ENCODE measurements around the gene ABHD17C.

ABHD17C gene

DNA sequence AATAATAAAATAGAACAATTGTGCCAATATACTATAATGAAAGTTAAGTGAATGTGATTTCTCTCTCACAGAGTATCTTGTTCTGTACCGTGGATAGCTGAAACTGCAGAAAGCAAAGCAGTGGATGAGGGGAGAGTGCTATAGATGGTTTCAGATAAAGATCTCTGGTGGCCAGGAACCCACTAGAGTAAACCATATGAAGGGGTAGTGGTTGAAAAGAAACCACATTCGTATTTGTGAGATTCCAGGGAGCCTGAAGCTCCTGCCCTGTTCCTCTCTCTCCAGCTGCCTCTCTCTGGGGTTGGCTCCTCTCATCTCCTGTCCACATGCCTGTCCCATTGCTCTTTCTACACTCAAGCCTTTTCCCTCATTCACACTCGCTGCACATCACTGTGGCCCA is 8.9 kb downstream of the ABHD17C start:
- Histone ChIP-seq H3K27me3 (ENCODE audit: insufficient read depth, low read length) (no peaks in the 10 kb centered on the region), H3K9ac (ENCODE audit: low read depth, low read length) (no peak overlapping the region), H3K9me3 (ENCODE audit: insufficient read depth, low read depth, low read length) (no peaks in the 10 kb centered on the region), H3K27ac (ENCODE audit: low read depth, low read length) (no peak overlapping the region), H3K4me3 (ENCODE audit: low read length) (no peak overlapping the region), H3K36me3 (ENCODE audit: insufficient read depth, low read length) (no peaks in the 10 kb centered on the region), H3K4me1 (ENCODE audit: insufficient read depth, low read length) (peaks cover 22% of the 10 kb centered on the region)
- 86% methylated on average over 3 of the region's 3 CpGs for WGBS

DNA sequence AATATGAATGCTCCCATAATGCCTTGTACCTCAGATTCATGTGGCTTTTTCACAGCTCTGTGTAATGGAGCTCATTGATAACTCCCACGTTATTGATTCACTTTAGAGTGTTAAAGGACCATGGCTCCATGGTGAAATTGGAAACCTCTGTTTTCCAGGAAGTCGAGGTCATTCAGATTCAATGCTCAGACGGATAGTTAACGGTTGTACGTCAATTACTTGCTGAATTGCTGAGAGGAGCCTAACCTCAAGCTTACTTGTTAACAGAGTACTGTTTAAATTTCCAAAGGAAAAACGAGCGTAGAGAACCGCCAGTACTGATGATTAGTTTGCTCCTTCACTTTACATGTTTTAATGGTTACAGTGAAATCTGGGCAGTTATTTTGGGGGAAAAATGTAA is 11.1 kb downstream of the ABHD17C start:
- H3K27me3 ChIP-seq (ENCODE audit: insufficient read depth, low read length) = no peaks in the 10 kb centered on the region
- 36% methylated on average over 8 of the region's 8 CpGs for WGBS
- H3K27ac ChIP-seq (ENCODE audit: low read depth, low read length) = peak overlapping the region; percentile 7; the same call in 1 of the 2 replicates
- no peaks in the 10 kb centered on the region for H3K9me3 ChIP-seq (ENCODE audit: insufficient read depth, low read depth, low read length)
- no peaks in the 10 kb centered on the region for H3K36me3 ChIP-seq (ENCODE audit: insufficient read depth, low read length)
- no peak overlapping the region for H3K4me3 ChIP-seq (ENCODE audit: low read length)
- H3K9ac ChIP-seq (ENCODE audit: low read depth, low read length) = no peak overlapping the region
- H3K4me1 ChIP-seq (ENCODE audit: insufficient read depth, low read length) = peaks cover 22% of the 10 kb centered on the region

DNA sequence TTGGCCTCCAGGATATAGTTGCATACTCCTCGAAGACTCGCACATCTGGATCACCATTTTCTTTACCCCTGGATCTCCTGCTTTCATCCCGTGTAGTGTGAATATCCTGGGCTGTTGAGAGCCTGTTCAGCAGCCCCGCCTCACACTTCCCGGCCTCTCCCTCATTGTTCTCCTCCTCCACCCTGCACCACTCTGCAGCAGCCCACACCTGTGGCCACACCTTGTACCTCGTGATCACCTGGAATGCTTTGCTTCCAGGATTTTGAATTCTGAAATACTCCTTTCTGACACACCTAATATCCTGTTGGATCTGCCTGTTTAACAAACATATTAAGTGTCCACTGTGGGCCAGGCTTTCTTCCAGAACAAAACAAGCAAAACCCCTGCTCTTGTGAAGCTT is 14.4 kb downstream of the ABHD17C start:
- H3K9me3 ChIP-seq (ENCODE audit: insufficient read depth, low read depth, low read length) = no peaks in the 10 kb centered on the region
- H3K27me3 ChIP-seq (ENCODE audit: insufficient read depth, low read length) = no peaks in the 10 kb centered on the region
- peaks cover 17% of the 10 kb centered on the region for H3K4me1 ChIP-seq (ENCODE audit: insufficient read depth, low read length)
- H3K9ac ChIP-seq (ENCODE audit: low read depth, low read length) = no peak overlapping the region
- no peak overlapping the region for H3K4me3 ChIP-seq (ENCODE audit: low read length)
- no peak overlapping the region for H3K27ac ChIP-seq (ENCODE audit: low read depth, low read length)
- WGBS = 91% methylated on average over 6 of the region's 6 CpGs
- H3K36me3 ChIP-seq (ENCODE audit: insufficient read depth, low read length) = no peaks in the 10 kb centered on the region

DNA sequence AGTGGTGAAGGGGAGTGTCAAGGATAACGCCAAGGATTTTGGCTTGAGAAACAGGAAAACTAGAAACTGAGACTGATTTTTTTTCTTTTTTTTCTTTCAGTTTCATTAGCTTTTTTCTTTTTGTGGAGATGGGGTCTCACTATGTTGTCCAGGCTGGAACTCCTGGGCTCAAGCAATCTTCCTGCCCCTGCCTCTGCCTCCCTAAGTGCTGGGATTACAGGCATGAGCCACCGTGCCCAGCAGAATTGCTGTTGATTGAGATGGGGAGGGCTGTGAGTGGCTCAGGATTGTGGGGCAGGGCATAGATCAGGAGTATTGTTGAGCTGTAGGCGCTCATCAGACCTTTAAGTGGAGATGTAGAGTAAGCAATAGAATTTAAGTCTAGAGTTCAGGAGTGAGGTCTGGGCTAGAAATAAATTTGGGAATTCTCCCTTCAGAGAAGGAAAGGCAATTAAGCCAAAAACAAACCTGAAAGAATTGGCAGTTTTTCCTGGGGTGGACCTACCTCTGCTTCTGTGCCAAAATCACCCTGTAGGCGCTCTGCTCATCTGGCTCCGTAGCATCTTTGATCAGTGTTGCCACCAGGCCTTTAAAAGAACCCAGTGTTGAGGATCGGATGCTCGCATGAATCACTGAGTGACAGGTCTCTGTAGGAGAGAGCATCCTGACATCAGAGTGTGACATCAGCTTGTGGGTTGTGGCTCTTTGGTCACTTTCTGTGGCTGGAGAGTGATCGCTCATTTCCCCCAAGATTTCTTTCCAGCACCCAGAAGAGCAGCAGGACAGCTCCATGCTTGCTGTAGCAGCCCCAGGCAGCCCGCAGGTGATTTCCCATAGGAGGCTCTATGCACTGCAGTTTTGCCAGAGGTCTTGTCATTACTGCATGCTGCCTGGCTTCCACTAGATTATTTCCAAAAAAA is 15.8 kb downstream of the ABHD17C start:
- no peaks in the 10 kb centered on the region for H3K36me3 ChIP-seq (ENCODE audit: insufficient read depth, low read length)
- peaks cover 12% of the 10 kb centered on the region for H3K4me1 ChIP-seq (ENCODE audit: insufficient read depth, low read length)
- H3K9me3 ChIP-seq (ENCODE audit: insufficient read depth, low read depth, low read length) = no peaks in the 10 kb centered on the region
- H3K27ac ChIP-seq (ENCODE audit: low read depth, low read length) = no peak overlapping the region
- WGBS = 92% methylated on average over 9 of the region's 9 CpGs
- H3K4me3 ChIP-seq (ENCODE audit: low read length) = no peak overlapping the region
- no peak overlapping the region for H3K9ac ChIP-seq (ENCODE audit: low read depth, low read length)
- H3K27me3 ChIP-seq (ENCODE audit: insufficient read depth, low read length) = no peaks in the 10 kb centered on the region

DNA sequence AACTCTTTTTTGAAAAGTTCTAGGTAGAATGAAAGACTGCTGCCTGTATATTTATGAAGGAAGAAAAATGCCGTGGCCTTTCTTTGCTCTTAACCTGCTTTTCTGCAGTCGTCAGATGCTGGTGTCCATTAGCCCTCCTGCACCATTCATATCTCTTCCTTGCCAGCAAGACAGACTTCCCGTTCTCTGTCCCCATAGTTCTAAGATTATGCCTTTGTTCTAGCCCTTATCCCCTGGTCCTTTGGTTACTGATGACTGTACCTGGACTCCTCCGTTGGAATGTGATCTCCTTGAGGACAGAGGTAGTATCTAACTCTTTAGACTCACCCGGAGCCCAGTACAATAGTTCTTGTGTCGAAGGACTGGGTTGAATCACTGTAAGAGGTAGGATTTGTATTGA is 16.8 kb downstream of the ABHD17C start:
- Histone ChIP-seq H3K9me3 (ENCODE audit: insufficient read depth, low read depth, low read length) (no peaks in the 10 kb centered on the region), H3K27me3 (ENCODE audit: insufficient read depth, low read length) (no peaks in the 10 kb centered on the region), H3K36me3 (ENCODE audit: insufficient read depth, low read length) (no peaks in the 10 kb centered on the region), H3K4me1 (ENCODE audit: insufficient read depth, low read length) (peaks cover 2% of the 10 kb centered on the region), H3K9ac (ENCODE audit: low read depth, low read length) (no peak overlapping the region), H3K4me3 (ENCODE audit: low read length) (no peak overlapping the region), H3K27ac (ENCODE audit: low read depth, low read length) (no peak overlapping the region)
- 92% methylated on average over 6 of the region's 6 CpGs for whole genome bisulfite sequencing

DNA sequence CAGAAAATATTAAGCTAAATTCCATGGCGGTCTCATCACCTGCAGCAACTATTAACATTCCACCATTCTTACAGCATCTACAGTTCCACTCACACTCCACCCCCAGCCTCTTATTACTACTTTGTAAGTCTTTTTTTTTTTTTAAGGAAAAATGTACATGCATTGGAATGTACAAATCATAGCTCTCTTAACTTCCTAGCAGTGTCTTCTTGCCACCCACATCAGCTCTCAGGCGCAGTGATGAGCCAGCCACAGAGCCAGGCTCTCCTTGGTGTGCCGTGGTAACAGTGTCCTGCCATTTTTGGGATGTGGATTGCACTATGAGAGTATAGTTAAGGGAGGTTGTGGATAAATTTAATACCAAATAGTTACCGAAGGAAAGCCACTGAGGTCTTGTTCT is 17.8 kb downstream of the ABHD17C start:
- Histone ChIP-seq H3K27ac (ENCODE audit: low read depth, low read length) (no peak overlapping the region), H3K9ac (ENCODE audit: low read depth, low read length) (no peak overlapping the region), H3K27me3 (ENCODE audit: insufficient read depth, low read length) (no peaks in the 10 kb centered on the region), H3K4me1 (ENCODE audit: insufficient read depth, low read length) (no peaks in the 10 kb centered on the region), H3K4me3 (ENCODE audit: low read length) (no peak overlapping the region), H3K36me3 (ENCODE audit: insufficient read depth, low read length) (no peaks in the 10 kb centered on the region), H3K9me3 (ENCODE audit: insufficient read depth, low read depth, low read length) (no peaks in the 10 kb centered on the region)
- 96% methylated on average over 4 of the region's 4 CpGs for WGBS

DNA sequence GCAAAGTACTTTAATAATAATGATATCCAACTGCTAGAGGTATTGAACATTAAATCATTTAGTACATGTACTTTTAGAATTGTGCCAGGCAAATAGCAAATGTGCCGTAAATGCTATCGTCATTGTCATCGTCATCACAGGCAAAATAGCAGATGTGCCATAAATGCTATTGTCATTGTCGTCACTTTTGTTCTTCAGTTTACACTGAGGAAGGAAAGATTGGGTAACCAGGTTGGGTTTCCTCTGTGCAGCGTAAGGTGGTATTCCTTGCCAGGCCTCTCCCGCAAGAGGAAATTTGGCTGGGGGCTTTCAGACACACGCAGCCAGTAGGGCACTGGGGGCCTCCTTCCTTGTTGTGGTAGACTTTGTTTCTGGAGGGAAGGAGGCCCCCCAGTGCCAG is 26.4 kb downstream of the ABHD17C start:
- no peak overlapping the region for H3K27ac ChIP-seq (ENCODE audit: low read depth, low read length)
- H3K9me3 ChIP-seq (ENCODE audit: insufficient read depth, low read depth, low read length) = no peaks in the 10 kb centered on the region
- H3K4me3 ChIP-seq (ENCODE audit: low read length) = no peak overlapping the region
- no peaks in the 10 kb centered on the region for H3K4me1 ChIP-seq (ENCODE audit: insufficient read depth, low read length)
- WGBS = 93% methylated on average over 7 of the region's 7 CpGs
- H3K9ac ChIP-seq (ENCODE audit: low read depth, low read length) = no peak overlapping the region
- no peaks in the 10 kb centered on the region for H3K27me3 ChIP-seq (ENCODE audit: insufficient read depth, low read length)
- peaks cover 7% of the 10 kb centered on the region; the same call in 1 of the 2 replicates for H3K36me3 ChIP-seq (ENCODE audit: insufficient read depth, low read length)

DNA sequence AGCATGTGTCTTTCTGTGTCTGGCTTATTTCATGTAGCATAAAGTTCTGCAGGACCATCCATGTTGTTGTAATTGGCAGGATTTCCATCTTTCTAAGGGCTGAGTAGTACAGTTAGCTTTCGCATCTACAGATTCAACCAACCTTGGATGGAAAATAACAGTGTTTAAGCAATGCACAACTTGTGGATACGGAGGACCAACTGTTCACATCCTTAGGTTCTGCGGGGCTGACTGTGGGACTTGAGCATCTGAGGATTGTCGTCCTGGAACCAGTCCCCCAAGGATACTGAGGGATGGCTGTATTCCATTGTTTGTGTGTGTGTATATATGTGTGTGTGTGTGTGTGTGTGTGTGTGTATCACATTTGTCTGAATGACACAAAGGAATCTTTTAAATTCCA is 27.7 kb downstream of the ABHD17C start:
- no peaks in the 10 kb centered on the region for H3K27me3 ChIP-seq (ENCODE audit: insufficient read depth, low read length)
- no peak overlapping the region for H3K27ac ChIP-seq (ENCODE audit: low read depth, low read length)
- no peak overlapping the region for H3K4me3 ChIP-seq (ENCODE audit: low read length)
- peaks cover 7% of the 10 kb centered on the region; the same call in 1 of the 2 replicates for H3K36me3 ChIP-seq (ENCODE audit: insufficient read depth, low read length)
- 93% methylated on average over 4 of the region's 4 CpGs for WGBS
- H3K9me3 ChIP-seq (ENCODE audit: insufficient read depth, low read depth, low read length) = no peaks in the 10 kb centered on the region
- H3K4me1 ChIP-seq (ENCODE audit: insufficient read depth, low read length) = no peaks in the 10 kb centered on the region
- H3K9ac ChIP-seq (ENCODE audit: low read depth, low read length) = no peak overlapping the region

DNA sequence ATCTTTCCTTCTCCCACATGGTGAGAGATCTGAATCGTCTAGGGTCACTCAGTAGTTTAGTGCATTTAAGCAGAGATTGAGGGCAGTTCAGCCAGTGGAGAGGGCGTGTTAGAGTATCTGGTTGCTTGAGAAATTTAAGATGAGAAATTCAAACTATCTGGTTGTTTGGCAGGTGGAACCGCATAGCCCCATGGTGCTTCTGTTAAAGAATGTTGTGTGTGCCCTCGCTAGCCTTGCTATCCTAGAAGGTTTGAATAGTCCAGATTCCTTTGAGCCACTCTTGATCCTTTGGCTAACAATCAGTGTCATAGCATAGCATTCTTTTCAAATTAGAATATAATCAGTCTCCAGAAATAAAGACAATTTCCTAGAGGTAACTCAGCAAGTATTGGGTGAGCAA is 32.1 kb downstream of the ABHD17C start:
- peaks cover 7% of the 10 kb centered on the region; the same call in 1 of the 2 replicates for H3K36me3 ChIP-seq (ENCODE audit: insufficient read depth, low read length)
- 87% methylated on average over 4 of the region's 4 CpGs for WGBS

DNA sequence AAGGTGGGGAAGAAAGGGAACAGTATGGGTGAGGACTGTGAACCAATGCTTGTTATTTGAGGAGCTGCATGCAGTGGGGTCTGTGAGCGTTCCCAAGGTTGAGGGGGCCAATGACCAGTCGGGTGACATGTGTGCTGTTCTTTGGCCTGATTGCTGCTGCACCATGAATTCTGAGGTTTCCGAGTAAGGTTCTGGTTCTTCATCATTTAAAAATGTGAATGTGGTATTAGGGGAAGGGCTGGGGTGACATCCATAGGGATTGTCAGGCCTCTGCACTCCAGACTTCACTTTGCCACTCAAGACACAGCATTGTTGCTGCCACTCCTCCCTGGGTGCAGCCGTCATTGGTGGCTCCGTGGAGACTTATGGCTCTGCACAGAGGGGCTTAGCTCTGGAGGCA is 32.5 kb downstream of the ABHD17C start:
- 95% methylated on average over 5 of the region's 5 CpGs for WGBS

More for the DNA sequence above, 32.1 kb downstream of the ABHD17C start:
- Histone ChIP-seq H3K27me3 (ENCODE audit: insufficient read depth, low read length) (no peaks in the 10 kb centered on the region), H3K9me3 (ENCODE audit: insufficient read depth, low read depth, low read length) (no peaks in the 10 kb centered on the region), H3K9ac (ENCODE audit: low read depth, low read length) (no peak overlapping the region), H3K4me1 (ENCODE audit: insufficient read depth, low read length) (peaks cover 9% of the 10 kb centered on the region; the same call in 1 of the 2 replicates), H3K27ac (ENCODE audit: low read depth, low read length) (no peak overlapping the region), H3K4me3 (ENCODE audit: low read length) (no peak overlapping the region)

DNA sequence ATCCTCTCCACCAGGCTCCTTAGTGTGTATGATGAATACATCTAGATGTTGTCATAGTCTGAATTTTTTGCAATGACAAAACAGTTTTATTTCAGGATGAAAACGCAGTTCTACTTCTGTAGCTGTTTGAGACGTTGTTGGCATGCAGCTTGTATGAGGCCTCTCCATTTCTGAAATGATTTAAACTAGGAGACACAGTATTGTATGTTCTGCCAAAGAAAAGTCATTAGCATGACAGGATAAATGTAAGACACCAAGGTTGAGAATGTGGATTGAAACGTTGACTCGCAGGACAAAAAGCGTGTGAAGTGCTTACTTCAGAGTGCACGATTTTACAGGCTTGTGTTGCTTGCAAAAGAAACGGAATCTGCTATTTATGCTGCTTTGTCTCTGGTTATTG is 35.3 kb downstream of the ABHD17C start:
- H3K4me1 ChIP-seq (ENCODE audit: insufficient read depth, low read length) = peaks cover 18% of the 10 kb centered on the region
- H3K36me3 ChIP-seq (ENCODE audit: insufficient read depth, low read length) = peaks cover 1% of the 10 kb centered on the region; the same call in 1 of the 2 replicates
- no peak overlapping the region for H3K9ac ChIP-seq (ENCODE audit: low read depth, low read length)
- WGBS = 85% methylated on average over 7 of the region's 7 CpGs
- H3K4me3 ChIP-seq (ENCODE audit: low read length) = no peak overlapping the region
- no peaks in the 10 kb centered on the region for H3K9me3 ChIP-seq (ENCODE audit: insufficient read depth, low read depth, low read length)
- no peaks in the 10 kb centered on the region for H3K27me3 ChIP-seq (ENCODE audit: insufficient read depth, low read length)
- H3K27ac ChIP-seq (ENCODE audit: low read depth, low read length) = no peak overlapping the region

More for the DNA sequence above, 32.5 kb downstream of the ABHD17C start:
- Histone ChIP-seq H3K9ac (ENCODE audit: low read depth, low read length) (no peak overlapping the region), H3K9me3 (ENCODE audit: insufficient read depth, low read depth, low read length) (no peaks in the 10 kb centered on the region), H3K4me1 (ENCODE audit: insufficient read depth, low read length) (peaks cover 11% of the 10 kb centered on the region; the same call in 1 of the 2 replicates), H3K27ac (ENCODE audit: low read depth, low read length) (no peak overlapping the region), H3K27me3 (ENCODE audit: insufficient read depth, low read length) (no peaks in the 10 kb centered on the region), H3K4me3 (ENCODE audit: low read length) (no peak overlapping the region), H3K36me3 (ENCODE audit: insufficient read depth, low read length) (peaks cover 7% of the 10 kb centered on the region; the same call in 1 of the 2 replicates)

Measured in HUES64 (cell line).